ENCODE data around the gene FOXG1. TPM values are rescaled to one million over a fixed set of nuclear protein-coding genes. Genes with fewer than 3 reads are reported as not detected.
A peak's percentile ranks its signal among the peaks of the same experiment; 100 is the strongest.

Gene FOXG1
- total and polyA plus RNA-seq, 2 donors (not counting 1 experiment from before 2014, with no cell fraction given), result not detected

DNA sequence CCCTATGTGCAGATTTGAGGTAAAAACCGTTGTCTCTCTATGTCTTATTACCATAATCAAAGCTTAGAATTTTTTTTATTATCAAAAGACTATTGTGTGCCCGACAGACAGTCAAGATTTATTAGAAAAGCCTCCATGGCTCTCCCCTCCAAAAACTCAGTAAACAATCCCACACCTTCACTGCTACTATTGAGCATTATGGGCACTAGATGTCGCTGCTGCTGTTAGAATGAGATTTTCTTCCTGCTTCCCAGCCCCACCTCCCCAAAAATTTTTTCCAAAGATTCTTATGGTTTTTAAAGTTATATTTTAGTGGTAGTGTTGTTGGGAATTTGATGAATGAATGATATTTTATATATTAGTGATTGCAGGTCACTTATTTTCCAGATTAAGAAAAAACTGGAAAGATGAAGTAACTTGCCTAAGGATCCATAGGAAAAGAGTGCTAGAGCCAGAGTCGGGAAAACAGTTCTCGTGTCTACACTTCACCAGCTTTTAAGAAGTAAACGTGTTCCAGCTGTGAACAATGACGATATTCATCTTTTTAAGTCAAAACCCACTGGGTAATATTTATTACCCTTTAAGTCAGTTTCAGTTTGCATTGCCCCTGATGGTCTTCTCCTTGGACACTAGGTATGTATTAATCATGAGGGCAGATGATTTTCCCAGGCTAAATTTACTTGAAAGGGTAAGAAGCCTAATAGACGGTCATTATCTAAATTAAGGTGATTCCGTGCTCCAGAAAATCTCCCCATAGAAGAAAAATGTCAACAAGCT is 12.2 kb upstream of the FOXG1 start:
- H3K27me3 Mint-ChIP-seq, result peaks cover 57% of the 10 kb centered on the region
- no peak overlapping the region for H3K4me2 ChIP-seq (replicated peaks; ENCODE audit: low read depth, low read length, poor library complexity, severe bottlenecking)
- DNase-seq, result no peak
- ATAC-seq (ENCODE audit: low read depth), result no peak
- H3K4me3 Mint-ChIP-seq, result no peak overlapping the region
- H2AFZ ChIP-seq (ENCODE audit: insufficient read depth, low read depth, low read length, poor library complexity, severe bottlenecking), result no peak overlapping the region
- POLR2A ChIA-PET, result no interaction called here
- no peaks in the 10 kb centered on the region for H3K4me1 ChIP-seq (ENCODE audit: control insufficient read depth in 2 of 2, insufficient read depth in 2 of 2, low read length in 2 of 2)
- no peaks in the 10 kb centered on the region for H3K36me3 ChIP-seq (replicated peaks in 1 of 2; ENCODE audit: control extremely low read depth in 1 of 2, control insufficient read depth in 1 of 2, extremely low read depth in 1 of 2, insufficient read depth in 2 of 2, low read length in 1 of 2)
- CTCF ChIA-PET, result interaction anchor here (1.3 to 2.7 kb wide), 3 partner anchors 9 to 1516 kb away, joined by 3 to 14 read pairs (median 4); no protein-coding TSS in a partner anchor
- H3K79me2 ChIP-seq (ENCODE audit: control insufficient read depth, insufficient read depth, low read length), result no peaks in the 10 kb centered on the region
- H4K20me1 ChIP-seq (ENCODE audit: control insufficient read depth, insufficient read depth, low read length, poor library complexity, severe bottlenecking), result no peaks in the 10 kb centered on the region
- no peak overlapping the region for H3K27ac ChIP-seq (ENCODE audit: low read length in 2 of 2)
- peaks cover 0 to 40% (median 20%) of the 10 kb centered on the region in 4 experiments for H3K27me3 ChIP-seq (replicated peaks in 1 of 4; ENCODE audit: control extremely low read depth in 1 of 4, control insufficient read depth in 3 of 4, insufficient read depth in 4 of 4, low read length in 3 of 4)
- H3K9ac ChIP-seq (ENCODE audit: low read length), result no peak overlapping the region
- no peaks in the 10 kb centered on the region for H3K4me1 Mint-ChIP-seq
- TF ChIP-seq, protein P1, sequence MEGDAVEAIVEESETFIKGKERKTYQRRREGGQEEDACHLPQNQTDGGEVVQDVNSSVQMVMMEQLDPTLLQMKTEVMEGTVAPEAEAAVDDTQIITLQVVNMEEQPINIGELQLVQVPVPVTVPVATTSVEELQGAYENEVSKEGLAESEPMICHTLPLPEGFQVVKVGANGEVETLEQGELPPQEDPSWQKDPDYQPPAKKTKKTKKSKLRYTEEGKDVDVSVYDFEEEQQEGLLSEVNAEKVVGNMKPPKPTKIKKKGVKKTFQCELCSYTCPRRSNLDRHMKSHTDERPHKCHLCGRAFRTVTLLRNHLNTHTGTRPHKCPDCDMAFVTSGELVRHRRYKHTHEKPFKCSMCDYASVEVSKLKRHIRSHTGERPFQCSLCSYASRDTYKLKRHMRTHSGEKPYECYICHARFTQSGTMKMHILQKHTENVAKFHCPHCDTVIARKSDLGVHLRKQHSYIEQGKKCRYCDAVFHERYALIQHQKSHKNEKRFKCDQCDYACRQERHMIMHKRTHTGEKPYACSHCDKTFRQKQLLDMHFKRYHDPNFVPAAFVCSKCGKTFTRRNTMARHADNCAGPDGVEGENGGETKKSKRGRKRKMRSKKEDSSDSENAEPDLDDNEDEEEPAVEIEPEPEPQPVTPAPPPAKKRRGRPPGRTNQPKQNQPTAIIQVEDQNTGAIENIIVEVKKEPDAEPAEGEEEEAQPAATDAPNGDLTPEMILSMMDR (IDR thresholded peaks at IDR 0.05), result peak; percentile 57
- TF ChIP-seq EZH2 (IDR thresholded peaks at IDR 0.05; ENCODE audit: borderline replicate concordance, insufficient read depth, low read depth, low read length, poor library complexity, severe bottlenecking), result no peak
- H3K9me3 ChIP-seq (ENCODE audit: control extremely low read depth in 1 of 3, control insufficient read depth in 2 of 3, insufficient read depth in 1 of 3, low read length in 2 of 3), result no peaks in the 10 kb centered on the region
- 17% methylated on average over 2 of the region's 9 CpGs for whole genome bisulfite sequencing (ENCODE audit: insufficient coverage)
- H3K4me3 ChIP-seq (ENCODE audit: control extremely low read depth in 1 of 5, extremely low read depth in 1 of 5, insufficient read depth in 1 of 5, low read depth in 2 of 5, low read length in 4 of 5), result no peak overlapping the region
- H3K27ac Mint-ChIP-seq, result no peak overlapping the region
- intact Hi-C loops (cut with micrococcal nuclease), result loop anchor here (2.0 to 10.0 kb wide), 3 partner anchors 1250 to 1768 kb away; no protein-coding TSS in a partner anchor
- no peaks in the 10 kb centered on the region for H3K9me3 Mint-ChIP-seq (ENCODE audit: insufficient read depth)
